ENCODE results near the gene LRTM2. TPM values are rescaled to one million over a fixed set of nuclear protein-coding genes. Genes with fewer than 3 reads are reported as not detected.

The LRTM2 gene
- polyA plus RNA-seq, 3 donors from 2014 or later: not detected

DNA sequence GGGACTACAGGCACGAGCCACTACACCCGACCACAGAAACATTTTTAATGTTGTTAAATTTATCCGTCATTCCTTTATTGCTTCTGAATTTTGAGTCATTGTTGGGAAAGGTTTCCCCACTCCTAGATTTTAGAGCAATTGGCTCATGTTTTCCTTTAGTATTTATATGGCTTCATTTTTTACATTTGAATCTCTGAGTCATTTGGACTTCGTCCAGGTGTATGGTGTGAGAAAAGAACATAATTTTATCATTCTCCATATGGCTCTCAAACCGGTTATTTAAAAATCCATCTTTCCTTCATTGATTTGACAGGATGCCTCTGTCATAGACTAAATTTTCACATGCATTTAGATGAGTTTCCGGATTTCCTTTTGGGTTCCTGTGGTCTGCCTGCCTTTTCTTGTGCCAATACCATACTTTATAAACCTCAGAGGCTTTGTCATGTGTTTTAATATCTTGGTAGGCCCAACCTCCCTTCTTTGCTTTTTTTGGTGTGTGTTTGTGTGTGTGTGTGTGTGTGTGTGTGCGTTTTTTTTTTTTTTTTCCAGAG, 30.9 kb downstream of the LRTM2 start:
- peaks cover 2 to 5% (median 5%) of the 10 kb centered on the region in 3 donors for H3K27me3 Mint-ChIP-seq (ENCODE audit: low read depth in 3 of 3)
- H3K4me3 Mint-ChIP-seq: no peak overlapping the region
- H3K9me3 Mint-ChIP-seq: peaks cover 0 to 2% (median 0%) of the 10 kb centered on the region in 6 donors
- DNase-seq: no peak
- H3K4me1 Mint-ChIP-seq: peaks cover 0 to 2% of the 10 kb centered on the region in 2 donors
- H3K27ac Mint-ChIP-seq: no peak overlapping the region
- no peaks in the 10 kb centered on the region for H3K36me3 Mint-ChIP-seq

DNA sequence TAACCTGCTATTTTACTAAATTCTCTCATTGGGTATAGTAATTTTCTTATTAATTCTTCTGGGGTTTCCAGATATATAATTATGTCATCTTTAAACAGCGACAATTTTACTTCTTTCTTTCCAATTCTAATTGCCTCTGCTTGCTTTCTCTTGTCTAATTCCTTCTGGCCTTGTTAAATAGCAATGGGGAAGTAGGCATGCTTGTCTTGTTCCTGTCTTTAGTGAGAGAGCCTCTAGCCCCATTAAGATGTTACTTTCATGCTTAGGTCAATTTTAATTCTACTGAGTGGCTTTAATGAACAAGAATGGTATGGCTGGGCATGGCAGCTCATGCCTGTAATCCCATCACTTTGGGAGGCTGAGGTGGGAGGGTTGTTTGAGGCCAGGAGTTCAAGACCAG, 31.7 kb downstream of the LRTM2 start:
- Mint-ChIP-seq H3K36me3 (no peaks in the 10 kb centered on the region), H3K4me1 (peaks cover 0 to 2% of the 10 kb centered on the region in 2 donors), H3K4me3 (no peak overlapping the region), H3K27ac (no peak overlapping the region), H3K9me3 (peaks cover 0 to 2% (median 0%) of the 10 kb centered on the region in 6 donors), H3K27me3 (ENCODE audit: low read depth in 3 of 3) (peaks cover 2 to 5% (median 3%) of the 10 kb centered on the region in 3 donors)
- DNase-seq: no peak

DNA sequence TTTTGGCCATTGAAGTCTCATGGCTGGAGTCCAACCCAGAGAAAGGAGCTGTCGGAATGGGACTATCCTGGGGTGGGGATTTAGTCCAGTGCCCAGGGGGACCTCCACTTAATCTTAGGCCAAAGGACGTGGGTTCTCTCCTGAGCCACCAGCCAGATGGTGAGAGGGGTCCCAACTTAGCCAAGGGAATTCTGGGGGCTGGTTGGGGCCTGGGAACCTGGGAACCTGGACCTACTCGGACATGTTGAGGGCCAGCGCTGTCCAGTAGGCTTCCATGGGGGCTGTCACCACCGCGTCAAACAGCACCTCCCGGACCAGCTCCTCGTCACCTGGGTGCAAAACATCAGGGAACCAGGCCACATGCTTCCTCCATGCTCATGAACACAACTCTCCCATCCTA, 33.4 kb downstream of the LRTM2 start:
- DNase-seq: no peak
- H3K27ac Mint-ChIP-seq: no peak overlapping the region
- no peaks in the 10 kb centered on the region for H3K36me3 Mint-ChIP-seq
- H3K9me3 Mint-ChIP-seq: peaks cover 0 to 2% (median 0%) of the 10 kb centered on the region in 6 donors
- no peak overlapping the region for H3K4me3 Mint-ChIP-seq
- H3K4me1 Mint-ChIP-seq: peaks cover 0 to 2% of the 10 kb centered on the region in 2 donors
- peaks cover 2 to 8% (median 3%) of the 10 kb centered on the region in 3 donors for H3K27me3 Mint-ChIP-seq (ENCODE audit: low read depth in 3 of 3)

DNA sequence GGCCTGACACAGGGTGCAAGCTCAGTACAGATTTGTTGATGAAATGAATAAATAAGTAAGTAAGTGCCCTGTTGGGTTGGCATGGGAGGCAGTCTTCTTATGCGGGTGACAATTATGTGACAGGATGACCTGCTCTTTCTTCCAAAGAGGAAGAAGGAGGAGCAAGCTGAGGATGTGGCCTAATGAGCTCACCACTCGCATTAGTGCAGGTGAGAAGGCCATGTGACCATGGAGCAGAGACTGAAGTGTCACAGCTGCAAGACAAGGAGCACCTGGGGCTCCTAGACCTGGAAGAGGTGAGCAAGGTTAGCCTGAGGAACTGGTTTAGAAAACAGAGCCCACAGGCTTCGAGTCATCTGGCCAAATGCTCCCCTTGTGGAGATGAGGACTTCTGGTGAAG, 34.9 kb downstream of the LRTM2 start:
- Mint-ChIP-seq H3K4me1 (peaks cover 0 to 2% of the 10 kb centered on the region in 2 donors), H3K9me3 (peaks cover 0 to 2% (median 0%) of the 10 kb centered on the region in 6 donors), H3K27ac (no peak overlapping the region), H3K4me3 (no peak overlapping the region), H3K36me3 (no peaks in the 10 kb centered on the region), H3K27me3 (ENCODE audit: low read depth in 3 of 3) (peaks cover 2 to 8% (median 5%) of the 10 kb centered on the region in 3 donors)
- DNase-seq: no peak

DNA sequence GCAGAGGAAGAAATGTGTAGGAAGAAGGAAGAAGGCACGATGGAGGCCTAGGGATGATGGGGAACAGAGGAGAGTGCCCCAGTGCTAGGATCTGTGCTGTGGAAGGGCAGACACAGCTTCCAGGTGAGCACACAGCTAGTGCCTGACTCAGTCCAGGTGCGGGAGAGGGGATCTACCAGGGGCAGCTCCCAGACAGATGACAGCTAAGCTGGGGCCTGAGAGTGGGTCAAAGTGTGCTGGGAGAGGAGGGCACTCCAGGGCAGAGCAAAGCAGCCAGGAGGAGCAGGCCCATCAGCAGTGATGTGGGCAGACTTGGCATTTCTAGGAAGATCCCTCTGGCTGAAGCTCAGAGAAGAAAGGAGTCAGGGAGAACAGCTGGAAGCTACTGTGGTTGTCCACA, 36.7 kb downstream of the LRTM2 start:
- Mint-ChIP-seq H3K36me3 (no peaks in the 10 kb centered on the region), H3K4me3 (no peak overlapping the region), H3K27me3 (ENCODE audit: low read depth in 3 of 3) (peaks cover 2 to 10% (median 7%) of the 10 kb centered on the region in 3 donors), H3K9me3 (peaks cover 0 to 2% (median 0%) of the 10 kb centered on the region in 6 donors), H3K4me1 (no peaks in the 10 kb centered on the region), H3K27ac (no peak overlapping the region)
- no peak for DNase-seq

DNA sequence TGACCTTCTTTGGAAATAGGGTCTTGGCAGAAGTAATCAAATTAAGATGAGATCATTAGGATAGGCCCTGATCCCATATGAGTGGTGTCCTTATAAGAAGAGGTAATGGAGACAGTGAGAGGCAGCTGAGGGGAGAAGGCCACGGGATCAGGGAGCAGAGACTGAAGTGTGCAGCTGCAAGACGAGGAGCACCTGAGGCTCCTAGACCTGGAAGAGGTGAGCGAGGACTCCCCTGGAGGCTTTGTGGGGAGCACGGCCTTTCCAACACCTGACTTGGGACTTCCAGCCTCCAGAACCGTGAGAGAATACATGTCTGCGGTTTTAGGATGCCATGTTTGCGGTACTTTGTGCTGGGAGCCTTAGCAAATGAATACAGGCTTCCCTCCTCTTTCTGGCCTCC, 37.5 kb downstream of the LRTM2 start:
- peaks cover 2 to 10% (median 8%) of the 10 kb centered on the region in 3 donors for H3K27me3 Mint-ChIP-seq (ENCODE audit: low read depth in 3 of 3)
- H3K4me1 Mint-ChIP-seq: no peaks in the 10 kb centered on the region
- peaks cover 0 to 2% (median 0%) of the 10 kb centered on the region in 6 donors for H3K9me3 Mint-ChIP-seq
- H3K27ac Mint-ChIP-seq: no peak overlapping the region
- no peaks in the 10 kb centered on the region for H3K36me3 Mint-ChIP-seq
- DNase-seq: no peak
- H3K4me3 Mint-ChIP-seq: no peak overlapping the region

DNA sequence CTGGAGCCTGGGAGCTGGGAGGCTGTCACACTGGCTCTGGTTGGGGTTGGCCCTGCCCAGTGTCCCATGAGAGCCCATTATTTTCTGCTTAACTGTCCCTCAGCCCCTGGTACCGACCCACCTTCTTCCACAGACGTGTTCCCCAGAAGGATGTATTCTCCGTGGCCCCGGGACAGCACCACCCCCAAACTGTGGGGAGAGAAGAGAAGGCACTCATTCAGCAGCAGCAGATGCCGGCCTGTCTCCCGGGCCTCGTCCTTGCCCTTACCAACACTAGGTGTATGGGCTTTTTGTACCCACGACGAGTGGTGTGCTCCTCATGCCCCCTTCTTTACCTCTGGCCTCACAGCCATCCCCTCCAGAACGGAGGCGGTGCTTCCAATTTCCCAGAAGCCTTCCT, 38.1 kb downstream of the LRTM2 start:
- peaks cover 0 to 11% (median 8%) of the 10 kb centered on the region in 3 donors for H3K27me3 Mint-ChIP-seq (ENCODE audit: low read depth in 3 of 3)
- no peaks in the 10 kb centered on the region for H3K4me1 Mint-ChIP-seq
- peaks cover 0 to 2% (median 0%) of the 10 kb centered on the region in 6 donors for H3K9me3 Mint-ChIP-seq
- H3K4me3 Mint-ChIP-seq: no peak overlapping the region
- H3K36me3 Mint-ChIP-seq: no peaks in the 10 kb centered on the region
- no peak for DNase-seq
- no peak overlapping the region for H3K27ac Mint-ChIP-seq

DNA sequence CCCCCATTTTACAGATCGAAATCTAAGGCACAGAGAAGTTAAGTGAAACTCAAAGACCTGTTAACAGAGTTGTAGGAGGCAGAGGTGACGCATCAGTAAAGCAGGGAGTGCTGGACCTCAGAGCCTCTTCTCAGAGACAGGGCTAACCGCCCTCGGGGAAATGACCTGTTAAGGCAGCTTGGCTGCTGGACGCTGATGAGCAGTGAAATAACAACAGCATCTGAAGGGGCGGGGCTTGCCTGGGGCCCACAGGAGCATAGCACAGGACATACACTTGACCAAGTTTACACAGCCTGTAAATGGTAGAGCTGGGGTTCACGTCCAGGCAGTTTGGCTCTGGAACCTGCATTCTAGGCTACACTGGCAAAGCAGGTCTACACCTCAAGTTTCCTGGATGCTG, 39.3 kb downstream of the LRTM2 start:
- H3K36me3 Mint-ChIP-seq: no peaks in the 10 kb centered on the region
- DNase-seq: no peak
- no peaks in the 10 kb centered on the region for H3K4me1 Mint-ChIP-seq
- no peaks in the 10 kb centered on the region for H3K9me3 Mint-ChIP-seq
- no peak overlapping the region for H3K4me3 Mint-ChIP-seq
- H3K27ac Mint-ChIP-seq: no peak overlapping the region
- H3K27me3 Mint-ChIP-seq (ENCODE audit: low read depth in 3 of 3): peaks cover 0 to 12% (median 5%) of the 10 kb centered on the region in 3 donors

DNA sequence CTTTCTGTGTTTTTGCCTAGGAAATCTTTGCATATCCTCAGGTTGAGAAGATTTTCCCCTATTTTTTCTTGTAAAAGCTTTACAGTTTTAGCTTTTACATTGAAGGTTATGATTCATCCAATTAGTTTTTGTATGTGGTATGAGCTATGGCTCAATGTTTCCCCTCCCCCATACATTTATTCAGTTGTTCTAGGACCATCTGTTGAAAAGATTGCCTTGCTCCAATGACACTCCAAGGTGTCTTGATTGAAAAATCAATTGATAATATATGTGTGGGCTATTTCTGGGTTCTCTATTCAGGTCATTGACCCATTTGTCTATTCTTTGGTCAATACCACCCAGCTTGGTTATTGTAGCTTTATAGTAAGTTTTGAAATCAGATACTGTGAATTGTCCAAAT, 42.6 kb downstream of the LRTM2 start:
- Mint-ChIP-seq H3K4me3 (no peak overlapping the region), H3K27ac (no peak overlapping the region)
- DNase-seq: no peak

DNA sequence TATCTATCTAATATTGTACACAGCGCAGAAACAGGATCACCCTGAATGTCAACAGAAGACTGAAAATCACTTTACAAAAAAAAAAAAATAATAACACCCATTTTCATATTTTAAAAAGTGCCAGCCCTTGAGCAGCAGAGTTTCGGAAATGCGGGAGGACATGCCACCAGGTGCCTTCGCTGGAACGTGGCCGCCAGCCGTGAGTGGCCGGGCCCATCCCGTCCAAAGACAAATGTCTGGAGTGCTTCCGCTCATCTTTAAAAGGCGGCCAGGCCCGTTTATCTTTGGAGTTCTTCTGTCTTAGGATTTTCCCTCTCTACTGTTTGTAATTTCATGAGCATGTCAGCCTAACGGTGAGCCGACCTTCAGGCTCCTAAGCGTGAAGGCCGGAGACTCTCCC, 43.5 kb downstream of the LRTM2 start:
- H3K27ac Mint-ChIP-seq: no peak overlapping the region
- no peaks in the 10 kb centered on the region for H3K4me1 Mint-ChIP-seq
- no peak overlapping the region for H3K4me3 Mint-ChIP-seq
- H3K9me3 Mint-ChIP-seq: peaks cover 0 to 3% (median 0%) of the 10 kb centered on the region in 6 donors
- H3K27me3 Mint-ChIP-seq (ENCODE audit: low read depth in 3 of 3): peaks cover 5 to 27% (median 6%) of the 10 kb centered on the region in 3 donors
- DNase-seq: no peak
- no peaks in the 10 kb centered on the region for H3K36me3 Mint-ChIP-seq

More for the DNA sequence above, 42.6 kb downstream of the LRTM2 start:
- H3K36me3 Mint-ChIP-seq: no peaks in the 10 kb centered on the region
- H3K9me3 Mint-ChIP-seq: peaks cover 0 to 3% (median 0%) of the 10 kb centered on the region in 6 donors
- H3K4me1 Mint-ChIP-seq: no peaks in the 10 kb centered on the region
- peaks cover 4 to 27% (median 5%) of the 10 kb centered on the region in 3 donors for H3K27me3 Mint-ChIP-seq (ENCODE audit: low read depth in 3 of 3)

DNA sequence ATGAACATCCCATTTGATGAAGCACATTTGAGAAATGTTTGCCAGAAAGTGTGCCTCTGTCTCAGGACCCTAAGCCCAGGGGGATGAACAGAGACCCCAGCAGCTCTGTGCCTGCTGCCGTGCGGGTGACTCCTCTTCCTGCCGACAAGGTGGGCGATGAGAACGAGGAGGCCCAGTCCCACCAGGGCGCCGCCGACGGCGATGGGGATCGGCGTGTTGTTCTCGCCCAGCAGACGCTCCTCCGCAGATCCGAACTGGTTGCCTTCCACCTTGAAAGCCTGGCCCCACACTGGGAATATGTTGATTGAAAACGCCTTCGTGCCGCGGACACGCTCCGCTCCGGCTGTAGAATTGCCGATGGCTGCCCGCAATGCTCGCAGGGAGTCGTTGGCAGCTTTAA, 44.1 kb downstream of the LRTM2 start:
- peaks cover 5 to 27% (median 9%) of the 10 kb centered on the region in 3 donors for H3K27me3 Mint-ChIP-seq (ENCODE audit: low read depth in 3 of 3)
- no peak overlapping the region for H3K27ac Mint-ChIP-seq
- no peaks in the 10 kb centered on the region for H3K36me3 Mint-ChIP-seq
- no peaks in the 10 kb centered on the region for H3K4me1 Mint-ChIP-seq
- no peak for DNase-seq
- H3K4me3 Mint-ChIP-seq: no peak overlapping the region
- peaks cover 0 to 3% (median 0%) of the 10 kb centered on the region in 6 donors for H3K9me3 Mint-ChIP-seq

DNA sequence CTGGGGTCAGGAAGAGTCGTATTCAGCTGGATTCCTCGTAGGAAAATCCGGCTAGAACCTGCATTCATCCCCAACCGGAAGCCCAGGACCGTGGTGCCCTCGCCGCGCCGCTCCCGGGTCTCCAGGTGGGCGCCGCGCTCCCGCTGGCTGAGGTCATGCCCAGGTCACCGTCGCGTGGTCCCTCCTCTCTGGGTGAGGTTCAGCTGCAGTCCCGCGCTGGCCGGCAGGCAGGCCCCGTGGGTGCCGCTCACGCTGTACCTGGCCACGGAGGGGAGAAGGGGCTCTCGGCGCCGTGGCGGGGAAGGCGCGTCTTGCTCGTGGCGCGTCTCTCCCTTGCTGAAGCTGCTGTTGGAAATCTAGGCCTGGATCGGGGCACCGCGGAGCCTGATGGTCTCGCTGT, 44.5 kb downstream of the LRTM2 start:
- Mint-ChIP-seq H3K27me3 (ENCODE audit: low read depth in 3 of 3) (peaks cover 5 to 28% (median 9%) of the 10 kb centered on the region in 3 donors), H3K36me3 (no peaks in the 10 kb centered on the region), H3K4me3 (no peak overlapping the region), H3K4me1 (no peaks in the 10 kb centered on the region), H3K9me3 (peaks cover 0 to 3% (median 0%) of the 10 kb centered on the region in 6 donors), H3K27ac (no peak overlapping the region)
- DNase-seq: no peak

DNA sequence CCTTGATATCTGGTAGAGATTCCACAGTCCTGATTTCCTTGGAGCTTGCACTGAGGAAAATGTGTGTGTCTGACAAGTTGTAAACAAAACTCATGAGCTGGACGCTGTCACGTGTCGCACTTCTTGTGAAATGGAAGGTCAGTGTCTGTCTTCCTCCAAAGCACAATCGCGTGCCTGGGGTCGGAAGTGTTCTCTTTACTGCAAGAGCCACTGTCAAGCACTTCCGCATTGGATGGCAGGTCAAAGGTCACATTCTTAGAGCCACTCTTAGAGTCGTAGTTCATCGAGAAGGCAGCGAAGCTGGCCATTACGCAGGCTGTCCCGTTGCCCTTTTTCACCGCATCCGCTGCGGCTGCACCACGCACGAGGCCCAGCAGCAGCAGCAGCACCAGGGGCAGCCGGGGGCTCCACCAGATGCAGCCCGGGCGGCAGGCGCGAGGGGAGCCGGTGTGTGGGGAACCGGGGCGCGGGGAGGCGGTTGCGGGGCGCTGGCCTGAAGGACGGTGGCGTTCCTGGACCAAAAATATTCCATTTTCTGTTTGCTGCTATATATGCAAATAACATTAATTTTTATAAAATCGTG, 45.0 kb downstream of the LRTM2 start:
- no peak overlapping the region for H3K4me3 Mint-ChIP-seq
- H3K27me3 Mint-ChIP-seq (ENCODE audit: low read depth in 3 of 3): peaks cover 3 to 30% (median 9%) of the 10 kb centered on the region in 3 donors
- no peaks in the 10 kb centered on the region for H3K36me3 Mint-ChIP-seq
- no peaks in the 10 kb centered on the region for H3K4me1 Mint-ChIP-seq
- H3K27ac Mint-ChIP-seq: no peak overlapping the region
- peaks cover 0 to 3% (median 0%) of the 10 kb centered on the region in 6 donors for H3K9me3 Mint-ChIP-seq
- DNase-seq: no peak

DNA sequence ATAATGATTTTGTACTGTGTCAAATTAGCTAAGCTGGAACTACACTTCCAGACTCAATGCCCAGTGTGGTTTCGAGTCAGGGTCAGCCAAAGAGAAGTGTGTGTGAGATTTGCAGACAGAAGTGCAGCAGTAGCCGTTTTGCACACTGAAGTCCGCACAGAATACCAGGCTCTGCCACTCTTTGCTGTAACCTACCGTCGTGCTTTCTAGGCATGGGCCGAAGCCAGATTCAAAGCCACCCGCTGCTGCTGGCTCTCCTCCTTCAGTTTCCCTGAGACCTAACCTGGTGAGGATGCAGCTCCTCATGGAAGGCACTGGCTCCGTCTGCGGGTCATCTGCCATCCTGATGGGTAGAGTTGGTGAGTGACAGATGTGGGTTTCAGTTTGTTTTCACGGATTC, 48.8 kb downstream of the LRTM2 start:
- H3K27ac Mint-ChIP-seq: no peak overlapping the region

More for the DNA sequence above, 48.8 kb downstream of the LRTM2 start:
- Mint-ChIP-seq H3K36me3 (no peaks in the 10 kb centered on the region), H3K9me3 (peaks cover 0 to 3% (median 0%) of the 10 kb centered on the region in 6 donors), H3K27me3 (ENCODE audit: low read depth in 3 of 3) (peaks cover 0 to 24% (median 9%) of the 10 kb centered on the region in 3 donors), H3K4me1 (no peaks in the 10 kb centered on the region), H3K4me3 (no peak overlapping the region)
- DNase-seq: no peak

All from immature natural killer cell (primary cell).